Stimulated activated CD4-positive, alpha-beta T cell treated with anti-CD3 and anti-CD28 coated beads, Interleukin-2, amount 100 ng/mL, for 24 hours (primary cell): ENCODE data around the gene GPRIN1.
"Not testable (repeated sequence)": the region's sequence is repeated elsewhere in the genome, so short reads cannot be mapped to it uniquely, and the experiment has no call there.

Source experiments
- DNase-seq, 2 donors: peaks; one replicate each; pipeline ENCODE4 v3.0.0-alpha.2; 2020

Gene GPRIN1

GRCh38 chr5:176596069-176596644 lies 13.8 kb downstream of the GPRIN1 start:
- DNase-seq: no peak

DNA sequence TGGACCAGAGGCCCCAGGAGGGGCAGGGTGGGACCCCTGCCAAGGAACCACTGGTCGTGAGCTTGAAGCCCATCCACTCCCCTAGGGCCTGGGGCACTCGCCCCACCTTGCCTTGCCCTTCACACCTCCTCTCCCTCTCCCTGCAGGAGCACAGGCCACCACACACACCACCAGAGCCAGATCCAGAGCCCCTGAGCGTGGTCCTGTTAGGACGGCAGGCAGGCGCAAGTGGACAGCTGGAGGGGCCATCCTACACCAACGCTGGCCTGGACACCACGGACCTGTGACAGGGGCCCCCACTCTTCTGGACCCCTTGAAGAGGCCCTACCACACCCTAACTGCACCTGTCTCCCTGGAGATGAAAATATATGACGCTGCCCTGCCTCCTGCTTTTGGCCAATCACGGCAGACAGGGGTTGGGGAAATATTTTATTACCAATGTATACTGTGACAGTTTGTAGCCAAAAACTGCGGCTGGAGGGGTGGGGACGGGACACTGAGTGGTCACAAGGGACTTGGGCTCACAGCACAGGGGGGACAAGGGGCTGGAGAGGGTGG lies 14.5 kb downstream of the GPRIN1 start:
- no peak for DNase-seq

- no peak for DNase-seq
These were observed 15.4 kb downstream of the GPRIN1 start for GRCh38 chr5:176594554-176594953.

DNA sequence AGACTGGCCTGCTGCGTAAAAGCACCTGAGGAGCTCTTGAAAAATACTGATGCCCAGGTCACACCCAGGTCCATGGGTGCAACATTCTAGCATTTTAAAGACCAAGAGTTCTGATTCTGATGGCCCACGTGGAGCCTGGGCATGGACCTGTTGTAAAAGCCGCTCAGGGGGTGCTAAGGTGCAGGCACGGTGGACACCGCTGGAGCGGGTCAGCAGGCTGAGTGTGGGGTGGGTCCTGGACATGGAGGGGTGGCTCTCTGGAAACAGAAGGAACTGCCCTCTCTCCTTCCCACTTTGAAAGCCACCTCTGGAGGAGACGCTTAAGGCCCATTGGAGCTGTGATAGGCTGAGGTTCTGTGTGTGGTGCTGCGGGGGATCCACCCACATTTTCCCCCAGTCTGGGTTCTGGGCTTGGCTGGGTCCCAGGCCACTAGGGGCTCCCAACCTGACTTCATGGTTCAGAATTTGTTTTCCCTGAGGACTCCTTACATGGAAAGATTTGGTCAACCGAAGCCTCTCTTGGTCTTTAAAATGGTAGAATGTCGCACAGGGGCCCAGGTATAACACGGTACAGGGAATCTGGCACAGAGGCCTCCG lies 16.6 kb downstream of the GPRIN1 start:
- DNase-seq: no peak

DNA sequence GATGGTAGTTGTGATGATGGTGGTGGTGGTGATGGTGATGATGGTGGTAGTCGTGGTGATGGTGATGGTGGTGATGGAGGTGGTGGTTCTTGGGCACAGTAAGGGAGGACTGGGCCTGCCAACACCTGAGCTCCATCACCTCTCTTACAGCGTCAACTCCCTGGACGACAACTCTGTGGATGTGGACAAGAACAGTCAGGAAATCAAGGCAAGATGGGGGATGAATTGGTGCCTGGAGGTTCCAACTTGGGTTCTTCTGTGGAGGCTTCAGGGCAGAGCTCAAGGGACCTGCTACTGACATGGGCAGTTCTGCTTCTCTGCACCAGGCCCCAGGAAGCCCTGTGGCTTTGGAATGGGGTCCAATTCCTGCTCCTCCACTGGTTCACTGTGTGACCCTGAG lies 17.4 kb downstream of the GPRIN1 start:
- DNase-seq: no peak

DNA sequence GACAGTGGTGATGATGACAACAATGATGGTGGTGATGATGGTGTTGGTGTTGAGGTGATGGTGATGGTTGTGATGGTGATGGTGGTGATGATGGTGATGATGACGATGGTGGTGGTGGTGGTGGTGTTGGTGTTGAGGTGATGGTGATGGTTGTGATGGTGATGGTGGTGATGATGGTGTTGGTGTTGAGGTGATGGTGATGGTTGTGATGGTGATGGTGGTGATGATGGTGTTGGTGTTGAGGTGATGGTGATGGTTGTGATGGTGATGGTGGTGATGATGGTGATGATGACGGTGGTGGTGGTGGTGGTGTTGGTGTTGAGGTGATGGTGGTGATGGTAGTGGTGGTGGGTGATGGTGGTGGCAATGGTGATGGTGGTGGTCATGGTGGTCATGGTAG lies 18.3 kb downstream of the GPRIN1 start:
- DNase-seq: not testable (repeated sequence)

DNA sequence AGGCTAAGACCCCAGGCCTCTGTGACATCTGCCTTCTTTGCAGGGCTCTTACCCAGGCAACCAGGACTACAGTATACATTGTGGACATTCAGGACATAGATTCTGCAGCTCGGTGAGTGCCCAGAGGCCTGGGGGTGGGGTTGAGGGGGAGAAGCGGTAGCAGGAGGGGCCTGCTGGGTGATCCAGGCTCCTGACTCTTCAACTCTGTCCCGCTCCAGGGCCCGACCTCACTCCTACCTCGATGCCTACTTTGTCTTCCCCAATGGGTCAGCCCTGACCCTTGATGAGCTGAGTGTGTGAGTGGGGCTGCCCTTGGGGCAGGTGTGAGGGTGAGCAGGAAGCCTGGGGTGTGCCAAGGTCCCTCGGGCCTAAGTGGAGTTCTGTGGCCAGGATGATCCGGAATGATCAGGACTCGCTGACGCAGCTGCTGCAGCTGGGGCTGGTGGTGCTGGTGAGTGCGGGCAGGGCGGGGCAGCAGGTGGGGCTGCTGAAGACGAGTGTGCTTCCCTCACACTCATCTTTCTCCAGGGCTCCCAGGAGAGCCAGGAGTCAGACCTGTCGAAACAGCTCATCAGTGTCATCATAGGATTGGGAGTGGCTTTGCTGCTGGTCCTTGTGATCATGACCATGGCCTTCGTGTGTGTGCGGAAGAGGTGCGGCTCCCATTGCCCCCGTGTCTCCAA lies 19.8 kb downstream of the GPRIN1 start:
- DNase-seq: no peak

DNA sequence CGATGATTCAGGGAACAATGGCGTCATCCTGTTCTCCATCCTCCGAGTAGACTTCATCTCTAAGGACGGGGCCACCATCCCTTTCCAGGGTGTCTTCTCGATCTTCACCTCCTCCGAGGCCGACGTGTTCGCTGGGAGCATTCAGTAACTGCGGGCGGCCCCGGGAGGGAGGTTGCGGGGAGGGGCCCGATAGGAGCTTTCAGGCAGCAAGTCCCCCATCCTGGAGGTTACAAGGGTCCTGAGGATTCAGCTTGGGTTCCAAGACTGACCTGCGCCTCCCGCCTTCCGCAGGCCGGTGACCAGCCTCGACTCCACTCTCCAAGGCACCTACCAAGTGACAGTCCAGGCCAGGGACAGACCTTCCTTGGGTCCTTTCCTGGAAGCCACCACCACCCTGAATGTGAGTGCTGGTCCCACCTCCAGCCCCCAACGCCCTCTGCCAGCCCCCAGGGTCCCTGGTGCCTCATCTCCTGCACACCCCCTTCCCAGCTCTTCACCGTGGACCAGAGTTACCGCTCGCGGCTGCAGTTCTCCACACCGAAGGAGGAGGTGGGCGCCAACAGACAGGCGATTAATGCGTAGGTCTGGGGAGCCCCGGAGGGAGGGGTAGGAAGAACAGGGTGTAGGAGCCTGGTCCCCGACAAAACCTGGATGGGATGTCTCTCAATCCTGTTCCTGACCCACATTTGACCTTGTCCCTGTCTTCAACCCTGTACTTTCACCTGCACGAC lies 20.8 kb downstream of the GPRIN1 start:
- DNase-seq: no peak

DNA sequence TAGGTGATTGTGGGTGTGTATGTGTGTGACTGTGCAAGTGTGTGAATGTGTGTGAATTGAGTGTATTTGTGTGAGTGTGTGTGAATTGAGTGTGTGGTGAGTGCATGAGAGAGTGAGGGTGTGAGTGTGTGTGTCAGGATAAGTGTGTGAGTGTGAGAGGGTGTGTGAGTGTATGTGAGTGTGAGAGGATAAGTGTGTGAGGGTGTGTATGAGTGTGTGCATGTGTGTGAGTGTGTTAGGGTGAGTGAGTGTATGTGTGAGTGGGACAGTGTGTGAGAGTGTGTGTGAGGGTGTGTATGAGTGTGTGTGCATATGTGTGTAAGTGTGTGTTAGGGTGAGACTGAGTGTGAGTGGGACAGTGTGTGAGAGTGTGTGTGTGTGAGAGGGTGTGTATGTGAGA lies 21.7 kb downstream of the GPRIN1 start:
- DNase-seq: no peak

DNA sequence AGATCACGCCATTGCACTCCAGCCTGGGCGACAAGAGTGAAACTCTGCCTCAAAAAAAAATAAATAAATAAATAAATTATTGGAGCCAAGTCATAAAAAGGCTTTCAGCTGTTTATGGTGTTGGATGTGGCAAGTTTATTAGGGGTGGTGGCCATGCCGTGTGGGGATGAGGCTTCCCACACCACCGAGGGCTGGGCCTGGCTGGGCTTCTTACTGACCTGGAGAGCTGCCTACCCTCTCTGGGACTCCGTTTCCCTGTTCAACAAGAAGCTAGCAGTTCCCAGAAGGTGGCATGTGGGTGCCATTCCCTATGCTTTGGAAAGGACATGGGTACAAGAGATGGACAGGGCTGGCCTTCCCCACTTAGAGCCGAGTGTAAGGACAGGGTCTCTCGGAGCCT lies 22.6 kb downstream of the GPRIN1 start:
- no peak for DNase-seq

DNA sequence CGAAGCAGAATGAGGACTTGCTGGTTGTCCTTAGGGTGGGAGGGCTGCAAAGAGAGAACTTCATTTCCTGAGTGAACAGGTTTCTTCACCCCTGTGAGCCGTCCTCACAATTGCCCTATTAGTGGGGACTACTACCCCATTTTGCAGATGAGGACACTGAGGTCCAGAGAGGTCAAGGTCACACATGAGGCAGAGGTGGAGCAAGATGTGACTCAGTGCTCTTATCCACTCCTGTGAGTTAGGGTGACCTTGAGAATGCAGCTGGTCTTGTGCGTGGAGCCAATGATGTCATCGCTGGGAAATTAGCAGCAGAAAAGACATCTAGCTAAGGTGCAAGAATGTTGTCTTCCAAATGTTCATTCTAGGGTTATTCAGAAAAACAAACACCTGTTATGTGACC lies 26.9 kb downstream of the GPRIN1 start:
- DNase-seq: no peak

DNA sequence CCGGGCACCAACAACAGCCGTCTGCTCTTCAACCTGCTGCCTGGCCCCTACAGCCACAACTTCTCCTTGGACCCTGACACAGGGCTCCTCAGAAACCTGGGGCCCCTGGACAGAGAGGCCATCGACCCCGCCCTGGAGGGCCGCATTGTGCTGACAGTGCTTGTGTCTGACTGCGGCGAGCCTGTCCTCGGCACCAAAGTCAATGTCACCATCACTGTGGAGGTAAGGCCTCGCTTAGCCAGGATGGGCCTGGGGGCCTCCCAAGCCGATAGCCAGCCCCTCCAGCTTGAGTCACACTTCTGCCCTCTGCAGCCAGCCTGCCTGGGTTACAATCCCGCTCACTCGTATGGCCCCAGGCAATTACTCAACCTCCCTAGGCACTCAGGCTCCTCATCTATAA lies 28.6 kb downstream of the GPRIN1 start:
- DNase-seq: no peak

GRCh38 chr5:176579323-176579722 lies 30.6 kb downstream of the GPRIN1 start:
- DNase-seq: no peak

DNA sequence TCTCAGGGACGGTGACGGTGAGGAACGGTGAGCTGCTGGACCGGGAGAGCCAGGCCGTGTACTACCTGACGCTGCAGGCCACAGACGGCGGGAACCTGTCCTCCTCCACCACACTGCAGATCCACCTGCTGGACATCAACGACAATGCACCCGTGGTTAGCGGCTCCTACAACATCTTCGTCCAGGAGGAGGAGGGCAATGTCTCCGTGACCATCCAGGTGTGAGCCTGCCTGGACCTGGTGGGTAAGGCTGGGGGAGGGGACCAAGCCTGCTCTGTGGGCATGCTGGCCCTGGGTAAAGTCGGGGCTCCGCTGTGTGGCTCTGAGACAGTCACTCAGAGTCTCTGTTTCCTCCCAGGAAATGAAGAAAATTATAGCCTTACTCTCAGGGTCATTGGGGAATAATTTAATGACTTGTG lies 31.6 kb downstream of the GPRIN1 start:
- DNase-seq: peak; percentile 38 to 44

DNA sequence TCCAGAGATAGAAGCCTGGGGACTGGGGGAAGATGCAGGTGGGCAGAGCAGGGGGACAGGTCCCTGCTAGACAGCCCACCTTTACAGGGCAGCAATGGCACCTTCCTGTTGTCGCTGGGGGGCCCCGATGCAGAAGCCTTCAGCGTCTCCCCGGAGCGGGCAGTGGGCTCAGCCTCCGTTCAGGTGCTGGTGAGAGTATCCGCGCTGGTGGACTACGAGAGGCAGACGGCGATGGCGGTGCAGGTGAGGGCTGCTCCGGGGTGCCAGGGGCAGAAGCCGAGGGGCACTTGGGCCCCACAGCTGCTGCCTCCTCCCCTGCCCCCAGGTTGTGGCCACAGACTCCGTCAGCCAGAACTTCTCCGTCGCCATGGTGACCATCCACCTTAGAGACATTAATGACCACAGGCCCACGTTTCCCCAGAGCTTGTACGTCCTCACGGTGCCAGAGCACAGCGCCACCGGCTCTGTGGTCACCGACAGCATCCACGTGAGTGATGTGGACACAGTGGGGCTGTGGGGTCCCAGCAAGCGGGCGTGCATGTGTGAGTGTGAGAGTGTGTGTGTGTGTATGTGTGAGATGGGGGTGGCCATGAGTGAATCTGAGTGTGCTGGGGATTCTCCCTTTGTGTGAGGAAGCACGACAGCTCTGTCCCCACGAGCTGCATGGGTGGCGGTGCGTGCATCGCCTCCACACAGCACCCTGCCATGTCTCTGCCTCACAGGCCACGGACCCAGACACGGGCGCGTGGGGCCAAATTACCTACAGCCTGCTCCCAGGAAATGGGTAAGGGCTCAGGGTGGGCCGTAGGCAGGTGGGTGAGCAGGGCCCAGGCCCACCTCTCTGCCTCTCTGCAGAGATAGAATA lies 32.4 kb downstream of the GPRIN1 start:
- no peak for DNase-seq

DNA sequence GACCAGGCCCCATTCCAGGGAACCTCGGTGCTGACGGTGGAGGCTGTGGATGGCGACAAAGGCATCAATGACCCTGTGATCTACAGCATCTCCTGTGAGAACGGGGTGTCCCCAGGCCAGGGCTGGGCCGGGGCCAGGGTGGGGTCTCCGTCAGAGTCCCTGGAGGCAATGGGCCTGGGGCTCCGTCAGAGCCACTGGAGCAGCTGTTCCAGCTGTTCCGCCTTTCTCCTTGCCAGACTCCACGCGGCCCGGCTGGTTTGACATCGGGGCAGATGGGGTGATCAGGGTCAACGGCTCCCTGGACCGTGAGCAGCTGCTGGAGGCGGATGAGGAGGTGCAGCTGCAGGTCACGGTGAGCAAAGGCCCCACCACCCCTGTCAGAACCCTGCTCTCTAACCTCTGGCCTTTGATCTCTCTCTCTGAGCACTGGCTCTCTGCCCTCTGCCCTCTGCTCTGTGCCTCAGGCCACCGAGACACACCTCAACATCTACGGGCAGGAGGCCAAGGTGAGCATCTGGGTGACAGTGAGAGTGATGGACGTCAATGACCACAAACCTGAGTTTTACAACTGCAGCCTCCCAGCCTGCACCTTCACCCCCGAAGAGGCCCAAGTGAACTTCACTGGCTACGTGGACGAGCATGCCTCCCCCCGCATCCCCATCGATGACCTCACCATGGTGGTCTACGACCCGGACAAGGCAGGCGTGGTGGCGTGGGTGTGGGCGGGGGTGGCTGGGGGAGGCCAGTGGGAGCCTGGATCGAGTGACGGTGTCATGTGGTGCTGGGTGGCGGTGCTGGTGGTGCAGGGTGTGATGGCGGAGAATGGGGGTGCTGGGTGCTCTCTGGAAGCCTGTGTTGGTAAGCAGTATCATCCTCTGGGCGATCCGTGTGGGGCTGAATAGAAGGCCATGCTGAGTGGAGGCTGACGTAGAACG lies 34.2 kb downstream of the GPRIN1 start:
- no peak for DNase-seq

DNA sequence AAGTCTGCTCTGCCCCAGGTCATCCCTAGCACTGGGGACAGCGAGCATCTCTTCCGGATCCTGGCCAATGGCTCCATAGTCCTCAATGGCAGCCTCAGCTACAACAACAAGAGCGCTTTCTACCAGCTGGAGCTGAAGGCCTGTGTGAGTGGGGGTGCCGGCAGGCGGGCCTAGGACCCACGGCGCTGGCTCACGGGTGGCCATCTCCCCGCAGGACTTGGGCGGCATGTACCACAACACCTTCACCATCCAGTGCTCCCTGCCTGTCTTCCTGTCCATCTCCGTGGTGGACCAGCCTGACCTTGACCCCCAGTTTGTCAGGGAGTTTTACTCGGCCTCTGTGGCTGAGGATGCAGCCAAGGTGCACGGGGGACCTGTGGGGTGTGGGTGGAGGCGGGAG lies 34.9 kb downstream of the GPRIN1 start:
- no peak for DNase-seq

DNA sequence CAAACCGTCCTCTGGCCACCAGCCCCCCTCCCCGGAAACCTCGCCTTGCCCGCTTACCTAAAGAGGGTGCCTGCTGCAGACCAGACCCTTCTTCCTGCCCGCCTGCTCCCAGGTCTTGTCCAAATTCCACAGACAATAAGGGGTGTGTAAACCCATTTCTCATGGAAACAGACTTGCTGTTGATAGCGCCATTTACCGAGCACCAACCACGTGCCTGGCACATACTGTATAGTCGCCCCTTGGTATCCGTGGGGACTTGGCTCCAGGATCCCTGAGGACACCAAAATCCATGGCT lies 35.7 kb downstream of the GPRIN1 start:
- no peak for DNase-seq

DNA sequence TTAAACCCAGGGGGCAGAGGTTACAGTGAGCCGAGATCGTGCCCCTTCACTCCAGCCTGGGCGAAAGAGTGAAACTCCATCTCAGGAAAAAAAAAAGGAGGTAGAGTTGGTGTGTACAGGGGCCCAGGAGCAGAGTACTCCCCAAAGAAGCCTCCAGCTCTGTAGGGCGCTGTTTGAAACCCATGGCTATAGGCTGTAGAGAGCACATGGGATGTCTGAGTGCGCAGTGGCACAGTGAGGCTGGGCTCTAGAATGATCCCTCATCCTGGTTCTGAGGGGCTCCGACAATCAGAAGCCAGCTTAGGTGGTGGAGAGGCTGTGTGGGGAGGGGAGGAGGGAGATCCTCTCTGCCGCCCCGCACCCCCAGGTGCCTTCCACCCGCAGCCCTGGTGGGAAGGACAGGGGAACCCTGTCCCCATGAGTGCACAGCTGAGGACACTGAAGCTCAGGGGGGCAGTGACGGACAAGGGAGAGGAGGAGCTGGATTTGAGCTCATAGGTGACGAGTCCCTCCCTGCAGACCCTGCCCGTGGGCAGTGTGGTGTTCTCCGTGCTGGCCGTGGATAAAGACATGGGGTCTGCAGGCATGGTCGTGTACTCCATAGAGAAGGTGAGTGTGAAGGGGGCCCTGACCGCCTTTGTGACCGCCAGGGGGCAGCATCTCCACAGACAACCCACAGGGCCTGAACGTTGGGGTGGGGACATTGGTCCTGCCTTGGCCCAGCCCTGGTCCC lies 36.2 kb downstream of the GPRIN1 start:
- DNase-seq: peak; percentile 87

- no peak for DNase-seq
These were observed 39.9 kb downstream of the GPRIN1 start for GRCh38 chr5:176570044-176570443.

GRCh38 chr5:176568657-176569056 lies 41.3 kb downstream of the GPRIN1 start:
- no peak for DNase-seq
